Gastrocnemius medialis (tissue), 4 donors: ENCODE results near the gene APBB2.

Experiments used
- POLR2A ChIP-seq, 2 donors: fragments of 450-650 bp; IDR thresholded peaks; one replicate each; pipeline ENCODE4 v1.6.1; 2017; ENCODE audit warnings: antibody characterized with exemption in 2 of 2, mild to moderate bottlenecking in 2 of 2, moderate library complexity in 2 of 2
- TF ChIP-seq, protein P1 (sequence below), 5 experiments: fragments of 450-650 bp in 3 of 5; fragments of 200-600 bp in 2 of 5; sonication (generic) in 2 of 5; IDR thresholded peaks in 4 of 5; conservative IDR thresholded peaks in 1 of 5; 1 replicate in 4 of 5; 2 replicates in 1 of 5; pipeline ENCODE4 v1.5.1; 2016 to 2019; ENCODE audit warnings: antibody characterized with exemption in 5 of 5, mild to moderate bottlenecking in 3 of 5, moderate library complexity in 3 of 5

DNA sequence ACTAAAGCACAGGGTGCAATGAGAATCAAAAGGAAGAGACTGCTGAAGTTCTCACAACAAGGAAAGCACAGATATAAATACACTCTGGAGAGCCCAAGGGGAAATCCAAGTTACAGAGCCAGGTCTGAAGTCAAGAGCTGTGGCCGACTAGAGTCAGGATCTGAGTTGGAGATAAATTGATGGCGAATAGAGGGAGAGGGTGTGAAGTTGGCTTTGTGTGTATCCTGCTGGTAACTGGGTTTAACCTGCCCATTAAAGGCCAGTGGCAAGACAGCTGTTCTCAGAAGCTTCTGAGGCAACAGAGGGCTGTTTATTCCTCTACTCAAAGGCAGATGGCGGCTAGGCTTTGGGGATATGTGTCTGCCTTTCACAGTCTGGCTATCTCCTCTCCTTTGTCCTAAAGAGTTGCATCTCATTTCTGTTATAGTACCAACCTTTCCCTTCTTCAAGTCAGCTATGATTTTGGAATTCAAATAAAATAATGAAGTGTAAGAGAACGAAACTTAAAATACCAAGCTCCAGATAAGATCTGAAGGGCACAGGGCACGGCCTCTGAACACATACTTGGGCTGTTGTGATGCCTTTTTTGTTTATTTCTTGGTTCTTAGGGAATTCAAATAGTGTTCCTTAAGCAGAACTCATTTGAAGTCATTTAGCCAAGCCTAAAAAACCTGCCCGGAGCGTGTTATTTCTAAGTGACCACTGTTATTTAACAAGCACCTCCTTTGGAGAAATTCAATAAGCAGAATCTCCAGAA is 142.1 kb downstream of the APBB2 start:
- TF ChIP-seq, protein P1, sequence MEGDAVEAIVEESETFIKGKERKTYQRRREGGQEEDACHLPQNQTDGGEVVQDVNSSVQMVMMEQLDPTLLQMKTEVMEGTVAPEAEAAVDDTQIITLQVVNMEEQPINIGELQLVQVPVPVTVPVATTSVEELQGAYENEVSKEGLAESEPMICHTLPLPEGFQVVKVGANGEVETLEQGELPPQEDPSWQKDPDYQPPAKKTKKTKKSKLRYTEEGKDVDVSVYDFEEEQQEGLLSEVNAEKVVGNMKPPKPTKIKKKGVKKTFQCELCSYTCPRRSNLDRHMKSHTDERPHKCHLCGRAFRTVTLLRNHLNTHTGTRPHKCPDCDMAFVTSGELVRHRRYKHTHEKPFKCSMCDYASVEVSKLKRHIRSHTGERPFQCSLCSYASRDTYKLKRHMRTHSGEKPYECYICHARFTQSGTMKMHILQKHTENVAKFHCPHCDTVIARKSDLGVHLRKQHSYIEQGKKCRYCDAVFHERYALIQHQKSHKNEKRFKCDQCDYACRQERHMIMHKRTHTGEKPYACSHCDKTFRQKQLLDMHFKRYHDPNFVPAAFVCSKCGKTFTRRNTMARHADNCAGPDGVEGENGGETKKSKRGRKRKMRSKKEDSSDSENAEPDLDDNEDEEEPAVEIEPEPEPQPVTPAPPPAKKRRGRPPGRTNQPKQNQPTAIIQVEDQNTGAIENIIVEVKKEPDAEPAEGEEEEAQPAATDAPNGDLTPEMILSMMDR (IDR thresholded peaks at IDR 0.05 in 4 of 5, conservative IDR thresholded peaks at IDR 0.05 in 1 of 5): no peak
- TF ChIP-seq POLR2A (IDR thresholded peaks at IDR 0.05): no peak
